HepG2 (cell line): ENCODE data around the gene MAGEA8. TPM values are rescaled to one million over a fixed set of nuclear protein-coding genes. Genes with fewer than 3 reads are reported as not detected.

Source experiments
- HOXA3 ChIP-seq: sonication (generic); formaldehyde crosslinking; IDR thresholded peaks from 2 replicates; pipeline ENCODE4 v1.5.0; 2020; ENCODE audit warnings: missing genetic modification reagents
- IKZF1 ChIP-seq: fragments of 450-650 bp; IDR thresholded peaks from 2 replicates; pipeline ENCODE4 v1.7.1; 2016
- KLF15 ChIP-seq: sonication (generic); formaldehyde crosslinking; IDR thresholded peaks from 2 replicates; pipeline ENCODE4 v1.8.1; 2023; ENCODE audit warnings: borderline replicate concordance, mild to moderate bottlenecking, inconsistent platforms, missing genetic modification reagents, mixed read lengths
- NFE2L1 ChIP-seq: sonication (generic); formaldehyde crosslinking; IDR thresholded peaks from 2 replicates; pipeline ENCODE4 v1.4.0; 2020; ENCODE audit warnings: missing genetic modification reagents, mild to moderate bottlenecking, borderline replicate concordance
- RFXAP ChIP-seq: sonication (generic); formaldehyde crosslinking; IDR thresholded peaks from 2 replicates; pipeline ENCODE4 v1.4.0; 2020; ENCODE audit warnings: missing genetic modification reagents, borderline replicate concordance
- SATB2 ChIP-seq: sonication (generic); formaldehyde crosslinking; IDR thresholded peaks from 2 replicates; pipeline ENCODE4 v1.5.0; 2020; ENCODE audit warnings: missing genetic modification reagents
- SP1 ChIP-seq, 2 experiments: fragments of 450-650 bp in 1 of 2; sonication (generic) in 1 of 2; formaldehyde crosslinking in 1 of 2; IDR thresholded peaks; 2 replicates each; pipeline versions ENCODE4 v1.4.0 to v1.6.1; 2016 to 2020; ENCODE audit warnings: missing genetic modification reagents in 1 of 2
- ZBTB1 ChIP-seq: sonication (generic); formaldehyde crosslinking; IDR thresholded peaks from 2 replicates; pipeline ENCODE4 v1.4.0; 2020; ENCODE audit warnings: missing genetic modification reagents, borderline replicate concordance
- ZFP82 ChIP-seq: sonication (generic); formaldehyde crosslinking; IDR thresholded peaks from 2 replicates; pipeline ENCODE4 v1.5.1; 2020; ENCODE audit warnings: mild to moderate bottlenecking, missing genetic modification reagents, borderline replicate concordance
- polyA plus RNA-seq, 8 experiments: library from polyadenylated mRNA; depleted of rRNA in 3 of 8; stranded (reverse) in 7 of 8; unstranded in 1 of 8; fragments of >200 nt; fragmentation: Illumina TruSeq in 4 of 8; extraction: Trizol in 4 of 8; gene quantifications; 2 replicates each; pipeline versions ENCODE4 v1.2.1 to v1.2.3, GENCODE V29; 2011 to 2016; ENCODE audit warnings: low read depth in 4 of 8, missing spikeins in 1 of 8, mixed read lengths in 1 of 8; ENCODE audit not compliant: insufficient read depth in 1 of 8
- total RNA-seq, 5 experiments: library from RNA; depleted of rRNA; stranded (reverse); fragments of >200 nt; fragmentation: Illumina TruSeq; extraction: Trizol; gene quantifications; 2 replicates each; pipeline ENCODE4 v1.2.3, GENCODE V29; 2016; ENCODE audit warnings: low read depth in 1 of 5
- TF ChIP-seq, protein P1 (sequence below): conservative IDR thresholded peaks from 2 replicates; pipeline ENCODE4 v1.6.1; 2018; ENCODE audit warnings: missing genetic modification reagents
- TF ChIP-seq, protein P2 (sequence below): sonication (generic); formaldehyde crosslinking; IDR thresholded peaks from 2 replicates; pipeline ENCODE4 v1.8.0; 2022; ENCODE audit warnings: missing genetic modification reagents, mild to moderate bottlenecking, moderate library complexity, borderline replicate concordance
- TF ChIP-seq, protein P3 (sequence below), 2 experiments: sonication (generic) in 1 of 2; formaldehyde crosslinking in 1 of 2; IDR thresholded peaks; 2 replicates each; pipeline versions ENCODE4 v1.4.0 to v1.6.1; 2018 to 2020; ENCODE audit warnings: missing genetic modification reagents in 2 of 2, borderline replicate concordance in 1 of 2, low read depth in 1 of 2, mild to moderate bottlenecking in 1 of 2, missing biosample characterization in 1 of 2

MAGEA8 gene
- total and polyA plus RNA-seq, 2 of the 13 experiments (the other 11 are each of a cell fraction or from before 2014, with no cell fraction given), result not detected

DNA sequence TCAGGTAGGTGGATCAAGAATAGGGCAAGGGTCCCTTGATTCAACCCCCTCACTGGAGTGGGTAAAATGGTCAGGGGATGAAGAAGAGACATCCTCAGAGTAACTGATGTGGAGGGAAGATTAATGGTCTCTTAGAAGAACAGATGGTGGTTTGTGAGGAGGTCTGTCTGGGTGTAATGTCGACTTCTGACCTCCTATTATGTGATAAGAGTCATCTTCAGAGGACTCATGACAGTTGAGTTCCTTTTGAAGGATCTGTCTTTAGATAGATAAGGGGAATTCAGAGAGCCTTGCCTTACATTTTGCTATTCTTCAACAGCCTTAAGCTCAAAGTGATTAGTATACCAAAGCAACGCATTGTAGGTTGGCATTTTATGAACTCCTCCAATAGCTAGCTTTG, 27.1 kb upstream of the MAGEA8 start (continued):
- TF ChIP-seq, protein P1, sequence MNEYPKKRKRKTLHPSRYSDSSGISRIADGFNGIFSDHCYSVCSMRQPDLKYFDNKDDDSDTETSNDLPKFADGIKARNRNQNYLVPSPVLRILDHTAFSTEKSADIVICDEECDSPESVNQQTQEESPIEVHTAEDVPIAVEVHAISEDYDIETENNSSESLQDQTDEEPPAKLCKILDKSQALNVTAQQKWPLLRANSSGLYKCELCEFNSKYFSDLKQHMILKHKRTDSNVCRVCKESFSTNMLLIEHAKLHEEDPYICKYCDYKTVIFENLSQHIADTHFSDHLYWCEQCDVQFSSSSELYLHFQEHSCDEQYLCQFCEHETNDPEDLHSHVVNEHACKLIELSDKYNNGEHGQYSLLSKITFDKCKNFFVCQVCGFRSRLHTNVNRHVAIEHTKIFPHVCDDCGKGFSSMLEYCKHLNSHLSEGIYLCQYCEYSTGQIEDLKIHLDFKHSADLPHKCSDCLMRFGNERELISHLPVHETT (CRISPR knock-in tag), result no peak
- TF ChIP-seq SP1 (IDR thresholded peaks at IDR 0.05) (no peak), SP1 (CRISPR knock-in tag; IDR thresholded peaks at IDR 0.05) (no peak), IKZF1 (no peak), NFE2L1 (CRISPR knock-in tag) (no peak), ZFP82 (no peak), ZBTB1 (CRISPR knock-in tag) (no peak), SATB2 (CRISPR knock-in tag) (no peak), HOXA3 (CRISPR knock-in tag) (no peak), KLF15 (CRISPR knock-in tag) (no peak), RFXAP (CRISPR knock-in tag) (no peak)
- TF ChIP-seq, protein P2, sequence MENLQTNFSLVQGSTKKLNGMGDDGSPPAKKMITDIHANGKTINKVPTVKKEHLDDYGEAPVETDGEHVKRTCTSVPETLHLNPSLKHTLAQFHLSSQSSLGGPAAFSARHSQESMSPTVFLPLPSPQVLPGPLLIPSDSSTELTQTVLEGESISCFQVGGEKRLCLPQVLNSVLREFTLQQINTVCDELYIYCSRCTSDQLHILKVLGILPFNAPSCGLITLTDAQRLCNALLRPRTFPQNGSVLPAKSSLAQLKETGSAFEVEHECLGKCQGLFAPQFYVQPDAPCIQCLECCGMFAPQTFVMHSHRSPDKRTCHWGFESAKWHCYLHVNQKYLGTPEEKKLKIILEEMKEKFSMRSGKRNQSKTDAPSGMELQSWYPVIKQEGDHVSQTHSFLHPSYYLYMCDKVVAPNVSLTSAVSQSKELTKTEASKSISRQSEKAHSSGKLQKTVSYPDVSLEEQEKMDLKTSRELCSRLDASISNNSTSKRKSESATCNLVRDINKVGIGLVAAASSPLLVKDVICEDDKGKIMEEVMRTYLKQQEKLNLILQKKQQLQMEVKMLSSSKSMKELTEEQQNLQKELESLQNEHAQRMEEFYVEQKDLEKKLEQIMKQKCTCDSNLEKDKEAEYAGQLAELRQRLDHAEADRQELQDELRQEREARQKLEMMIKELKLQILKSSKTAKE, result no peak
- TF ChIP-seq, protein P3, sequence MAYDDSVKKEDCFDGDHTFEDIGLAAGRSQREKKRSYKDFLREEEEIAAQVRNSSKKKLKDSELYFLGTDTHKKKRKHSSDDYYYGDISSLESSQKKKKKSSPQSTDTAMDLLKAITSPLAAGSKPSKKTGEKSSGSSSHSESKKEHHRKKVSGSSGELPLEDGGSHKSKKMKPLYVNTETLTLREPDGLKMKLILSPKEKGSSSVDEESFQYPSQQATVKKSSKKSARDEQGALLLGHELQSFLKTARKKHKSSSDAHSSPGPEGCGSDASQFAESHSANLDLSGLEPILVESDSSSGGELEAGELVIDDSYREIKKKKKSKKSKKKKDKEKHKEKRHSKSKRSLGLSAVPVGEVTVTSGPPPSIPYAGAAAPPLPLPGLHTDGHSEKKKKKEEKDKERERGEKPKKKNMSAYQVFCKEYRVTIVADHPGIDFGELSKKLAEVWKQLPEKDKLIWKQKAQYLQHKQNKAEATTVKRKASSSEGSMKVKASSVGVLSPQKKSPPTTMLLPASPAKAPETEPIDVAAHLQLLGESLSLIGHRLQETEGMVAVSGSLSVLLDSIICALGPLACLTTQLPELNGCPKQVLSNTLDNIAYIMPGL (CRISPR knock-in tag; IDR thresholded peaks at IDR 0.05; ENCODE audit: borderline replicate concordance in 1 of 2, low read depth in 1 of 2), result no peak
